C4-2B (cell line): Measurements from ENCODE around the gene PPM1K.

Experiments
- H3K27ac ChIP-seq: fragments of 450-650 bp; 2 replicates; pipeline ENCODE4 v1.5.1; 2017
- ZFX ChIP-seq: fragments of 450-650 bp; IDR thresholded peaks from 2 replicates; pipeline ENCODE4 v1.6.1; 2017
- TF ChIP-seq, protein P1 (sequence below): fragments of 450-650 bp; conservative IDR thresholded peaks from 2 replicates; pipeline ENCODE4 v1.5.1; 2017; ENCODE audit warnings: mild to moderate bottlenecking

PPM1K gene

DNA sequence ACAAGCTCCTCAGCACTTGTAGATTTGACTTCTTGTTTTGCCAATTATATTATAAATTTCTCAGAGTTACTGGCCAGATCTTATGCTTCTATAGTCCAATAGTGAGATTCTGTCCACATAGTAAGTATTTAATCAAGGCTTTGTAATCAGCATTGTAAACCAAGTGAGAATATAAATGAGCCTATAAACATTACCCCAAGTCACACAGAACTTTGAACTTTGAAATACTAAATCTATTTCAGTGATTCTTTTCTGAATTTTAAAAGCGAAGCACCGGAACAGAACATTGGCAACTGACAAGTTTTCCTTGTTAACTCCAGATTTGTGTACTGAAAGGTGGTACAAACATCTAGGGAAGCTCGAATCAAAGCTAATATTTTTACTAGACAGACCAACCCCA, 37.2 kb downstream of the PPM1K start:
- TF ChIP-seq, protein P1, sequence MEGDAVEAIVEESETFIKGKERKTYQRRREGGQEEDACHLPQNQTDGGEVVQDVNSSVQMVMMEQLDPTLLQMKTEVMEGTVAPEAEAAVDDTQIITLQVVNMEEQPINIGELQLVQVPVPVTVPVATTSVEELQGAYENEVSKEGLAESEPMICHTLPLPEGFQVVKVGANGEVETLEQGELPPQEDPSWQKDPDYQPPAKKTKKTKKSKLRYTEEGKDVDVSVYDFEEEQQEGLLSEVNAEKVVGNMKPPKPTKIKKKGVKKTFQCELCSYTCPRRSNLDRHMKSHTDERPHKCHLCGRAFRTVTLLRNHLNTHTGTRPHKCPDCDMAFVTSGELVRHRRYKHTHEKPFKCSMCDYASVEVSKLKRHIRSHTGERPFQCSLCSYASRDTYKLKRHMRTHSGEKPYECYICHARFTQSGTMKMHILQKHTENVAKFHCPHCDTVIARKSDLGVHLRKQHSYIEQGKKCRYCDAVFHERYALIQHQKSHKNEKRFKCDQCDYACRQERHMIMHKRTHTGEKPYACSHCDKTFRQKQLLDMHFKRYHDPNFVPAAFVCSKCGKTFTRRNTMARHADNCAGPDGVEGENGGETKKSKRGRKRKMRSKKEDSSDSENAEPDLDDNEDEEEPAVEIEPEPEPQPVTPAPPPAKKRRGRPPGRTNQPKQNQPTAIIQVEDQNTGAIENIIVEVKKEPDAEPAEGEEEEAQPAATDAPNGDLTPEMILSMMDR = no peak
- no peak for TF ChIP-seq ZFX
- no peak overlapping the region for H3K27ac ChIP-seq

DNA sequence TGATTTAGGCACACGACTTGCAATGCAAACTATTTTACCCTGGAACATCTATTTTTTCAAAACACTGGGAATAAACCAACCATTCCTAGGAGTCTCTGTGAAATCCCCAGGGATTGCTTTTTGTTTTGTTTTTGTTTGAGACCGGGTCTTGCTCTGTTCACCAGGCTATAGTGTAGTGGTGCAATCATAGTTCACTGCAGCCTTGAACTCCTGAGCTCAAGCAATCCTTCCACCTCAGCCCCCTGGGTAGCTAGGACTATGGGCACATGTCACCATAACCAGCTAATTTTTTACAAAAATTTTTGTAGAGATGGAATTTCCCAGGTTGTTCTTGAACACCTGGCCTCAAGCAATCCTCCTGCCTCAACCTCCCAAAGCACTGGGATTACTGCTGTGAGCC, 37.8 kb downstream of the PPM1K start:
- no peak overlapping the region for H3K27ac ChIP-seq
- no peak for TF ChIP-seq ZFX
- TF ChIP-seq, protein P1 = no peak

DNA sequence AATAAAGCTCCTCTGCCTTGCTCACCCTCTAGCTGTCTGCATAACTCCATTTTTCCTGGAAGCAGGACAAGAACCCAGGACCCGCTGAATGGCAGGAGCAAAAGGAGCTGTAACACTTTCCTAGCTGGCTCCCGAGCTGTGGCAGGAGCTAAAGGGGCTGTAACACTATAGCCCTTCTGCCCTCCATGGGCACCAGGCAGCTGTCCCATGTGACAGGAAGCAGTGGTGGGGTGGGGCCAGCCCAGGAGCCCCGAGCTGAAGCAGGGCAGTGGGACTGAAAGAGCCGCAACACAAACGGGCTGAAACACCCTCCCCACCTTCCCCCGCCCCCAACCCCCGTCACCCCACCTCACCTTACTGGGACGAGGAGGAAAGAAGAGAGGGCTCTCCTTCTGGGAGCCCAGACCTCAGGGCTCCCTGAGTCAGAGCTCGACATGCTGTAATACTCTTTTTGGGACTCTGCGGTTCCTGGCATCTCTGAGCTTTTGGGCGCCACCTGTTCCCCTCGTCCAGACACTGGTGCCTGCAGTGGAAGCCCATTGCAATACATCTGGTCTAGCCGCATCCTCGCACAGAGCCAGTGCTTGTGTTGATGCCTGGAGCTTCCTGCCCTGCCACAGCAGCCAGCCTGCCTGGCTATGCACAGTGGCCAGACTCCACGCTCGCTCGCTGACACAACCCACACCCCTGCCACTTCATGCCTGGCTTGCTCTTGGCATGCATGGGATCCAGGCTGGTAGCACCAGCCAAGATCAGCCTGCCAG, 39.4 kb downstream of the PPM1K start:
- no peak overlapping the region for H3K27ac ChIP-seq
- TF ChIP-seq, protein P1 = no peak
- TF ChIP-seq ZFX = no peak

DNA sequence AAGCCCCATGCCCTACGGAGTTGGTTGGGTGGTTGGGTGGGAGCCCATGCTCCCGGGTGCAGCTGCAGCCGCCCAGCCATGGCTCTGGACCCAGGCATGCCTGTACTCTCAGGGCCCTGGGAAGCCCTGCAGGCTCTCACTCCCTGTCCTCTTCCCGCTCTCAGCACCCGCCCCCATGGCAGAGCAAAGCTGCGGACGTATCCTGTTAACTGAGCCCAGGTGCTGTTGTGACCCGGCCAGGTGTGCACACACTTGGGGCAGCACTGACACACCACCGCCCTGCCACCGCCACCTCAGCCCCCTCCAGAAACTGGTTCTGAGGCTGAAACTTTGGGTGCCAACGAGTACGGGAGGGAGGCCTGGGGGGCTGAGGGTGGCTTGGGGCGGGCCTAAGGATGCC, 40.3 kb downstream of the PPM1K start:
- TF ChIP-seq ZFX = no peak
- TF ChIP-seq, protein P1 = no peak
- H3K27ac ChIP-seq = no peak overlapping the region

DNA sequence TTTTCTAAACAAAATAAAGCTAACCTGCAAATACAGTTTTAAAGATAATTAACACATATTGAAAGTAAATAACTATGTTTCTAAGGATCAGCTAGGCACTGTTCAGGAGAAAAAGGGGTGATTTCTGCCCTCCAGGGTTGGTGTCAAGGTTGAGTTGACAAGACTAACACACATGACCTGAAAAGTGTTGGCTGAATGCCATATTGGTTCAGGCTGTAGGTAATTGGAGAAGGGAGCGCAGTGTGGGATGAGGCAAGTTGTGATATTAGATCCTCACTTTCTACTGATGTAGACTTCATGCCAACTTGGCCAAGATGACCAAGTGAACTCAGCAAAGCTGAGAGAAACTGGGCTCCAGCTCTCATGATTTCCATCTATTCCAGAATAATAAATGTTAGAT, 42.2 kb downstream of the PPM1K start:
- H3K27ac ChIP-seq = no peak overlapping the region
- no peak for TF ChIP-seq ZFX

DNA sequence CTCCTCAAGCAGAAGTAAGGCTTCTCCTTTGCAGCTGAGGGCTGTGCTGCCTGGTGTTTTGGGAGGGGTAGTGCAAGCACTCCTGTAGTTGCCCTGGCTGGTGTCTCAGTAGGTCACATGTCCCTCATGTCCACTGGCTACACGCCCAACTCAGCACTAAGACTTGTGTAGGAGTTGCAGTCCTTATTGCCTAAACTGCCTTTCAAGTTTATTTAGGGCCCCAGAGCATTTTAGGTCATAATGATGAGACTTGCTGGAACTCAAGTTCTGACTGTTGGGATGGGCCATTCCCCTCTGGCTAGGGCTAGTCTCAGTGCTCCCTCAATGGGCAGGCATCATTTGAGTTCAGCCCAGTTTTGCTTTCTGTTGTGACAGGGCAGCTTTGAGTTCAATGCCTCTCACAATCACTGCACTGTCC, 44.1 kb downstream of the PPM1K start:
- no peak overlapping the region for H3K27ac ChIP-seq
- no peak for TF ChIP-seq ZFX
- TF ChIP-seq, protein P1 = no peak

DNA sequence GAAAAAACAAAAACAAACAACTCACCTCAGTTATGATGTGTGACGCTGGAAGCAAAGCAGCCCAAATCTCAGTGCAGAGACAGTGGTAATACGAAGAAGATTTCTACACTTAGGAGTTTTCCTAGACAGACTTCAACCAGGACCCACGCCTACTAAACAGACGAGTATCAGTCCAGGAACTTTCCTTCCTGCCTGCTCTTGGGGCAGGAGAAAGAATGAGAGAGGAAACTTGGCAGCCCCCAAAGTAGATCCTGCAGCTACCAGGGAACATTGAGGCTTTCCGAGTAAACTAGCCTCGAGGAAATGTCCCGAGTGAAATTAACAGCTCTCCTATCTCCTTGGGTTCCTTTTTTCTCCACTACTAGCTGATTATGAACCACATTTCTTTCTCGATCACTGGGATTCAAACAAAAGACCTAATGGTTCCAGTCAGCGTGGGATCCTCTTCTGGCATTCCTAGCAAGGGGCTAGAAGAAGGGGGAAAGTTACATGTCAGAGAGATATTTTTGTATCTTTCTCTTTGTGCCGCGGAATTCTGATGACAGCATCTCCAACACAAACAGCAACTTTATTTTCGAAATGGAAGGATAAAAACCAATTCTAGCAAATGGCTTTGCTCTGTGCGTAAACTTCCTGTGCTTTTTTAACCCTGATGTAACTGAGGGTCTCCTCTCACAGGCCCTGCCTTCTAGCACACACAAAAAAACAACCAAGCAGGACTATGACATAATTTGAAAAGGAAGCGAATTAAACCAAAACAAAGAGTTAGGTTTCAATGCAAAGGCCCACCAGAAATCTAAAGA, 53.2 kb downstream of the PPM1K start:
- no peak overlapping the region for H3K27ac ChIP-seq
- TF ChIP-seq ZFX = no peak
- TF ChIP-seq, protein P1 = no peak

DNA sequence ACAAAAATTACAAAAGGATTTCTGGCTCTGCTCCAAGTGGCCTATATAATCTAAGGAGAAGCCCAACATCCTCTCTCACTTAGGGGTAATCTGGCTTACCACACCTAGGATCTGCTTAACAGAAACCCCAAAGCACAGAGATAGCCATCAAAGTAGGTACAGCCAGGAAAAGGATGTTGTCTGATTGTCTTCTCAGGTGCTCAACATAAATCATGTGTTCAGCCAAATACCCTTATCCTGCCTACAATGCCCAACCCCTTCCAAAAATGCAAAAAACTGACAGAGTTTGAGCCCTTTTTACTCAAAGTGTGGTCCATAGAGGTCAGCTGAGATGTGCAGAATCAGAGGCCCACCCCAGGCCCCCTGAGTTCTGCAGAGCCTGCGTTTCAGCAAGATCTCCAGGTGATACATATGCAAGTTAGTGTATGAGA, 53.9 kb downstream of the PPM1K start:
- no peak overlapping the region for H3K27ac ChIP-seq
- TF ChIP-seq ZFX = no peak
- TF ChIP-seq, protein P1 = no peak
